ENCODE results near the gene BCKDHB. TPM values are rescaled to one million over a fixed set of nuclear protein-coding genes. Genes with fewer than 3 reads are reported as not detected.

Gene BCKDHB
- total RNA-seq, 1 experiment from 2014 or later, result 17.7 TPM

DNA sequence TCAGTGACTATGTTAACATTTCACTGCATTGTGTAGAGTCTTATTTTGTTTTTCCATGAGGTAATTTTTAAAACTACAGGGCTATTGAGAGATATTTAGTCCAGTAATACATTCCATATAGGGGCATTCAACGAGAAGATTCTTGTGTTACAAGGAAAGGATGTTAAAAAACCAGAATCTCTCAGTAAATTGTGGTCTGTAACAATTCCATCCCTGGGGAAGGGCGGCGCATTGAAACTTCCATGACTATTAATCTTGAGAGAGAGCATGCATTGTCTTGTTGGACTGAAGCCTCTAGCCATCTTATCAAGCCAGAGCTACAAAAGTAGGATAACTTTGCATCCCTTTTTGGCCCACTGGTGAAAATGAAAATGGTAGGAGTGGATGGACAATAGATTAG lies 119.7 kb downstream of the BCKDHB start:
- Mint-ChIP-seq H3K27ac (ENCODE audit: low read depth, unreplicated experiment) (no peak overlapping the region), H3K4me3 (ENCODE audit: unreplicated experiment) (no peak overlapping the region), H3K36me3 (ENCODE audit: insufficient read depth, unreplicated experiment) (peaks cover 10% of the 10 kb centered on the region), H3K9me3 (ENCODE audit: unreplicated experiment) (no peaks in the 10 kb centered on the region), H3K4me1 (ENCODE audit: insufficient read depth, unreplicated experiment) (no peaks in the 10 kb centered on the region), H3K27me3 (ENCODE audit: insufficient read depth, unreplicated experiment) (no peaks in the 10 kb centered on the region)
- CTCF ChIA-PET, result no interaction called here
- DNase-seq (ENCODE audit: unreplicated experiment), result no peak
- TF ChIP-seq, protein P1, sequence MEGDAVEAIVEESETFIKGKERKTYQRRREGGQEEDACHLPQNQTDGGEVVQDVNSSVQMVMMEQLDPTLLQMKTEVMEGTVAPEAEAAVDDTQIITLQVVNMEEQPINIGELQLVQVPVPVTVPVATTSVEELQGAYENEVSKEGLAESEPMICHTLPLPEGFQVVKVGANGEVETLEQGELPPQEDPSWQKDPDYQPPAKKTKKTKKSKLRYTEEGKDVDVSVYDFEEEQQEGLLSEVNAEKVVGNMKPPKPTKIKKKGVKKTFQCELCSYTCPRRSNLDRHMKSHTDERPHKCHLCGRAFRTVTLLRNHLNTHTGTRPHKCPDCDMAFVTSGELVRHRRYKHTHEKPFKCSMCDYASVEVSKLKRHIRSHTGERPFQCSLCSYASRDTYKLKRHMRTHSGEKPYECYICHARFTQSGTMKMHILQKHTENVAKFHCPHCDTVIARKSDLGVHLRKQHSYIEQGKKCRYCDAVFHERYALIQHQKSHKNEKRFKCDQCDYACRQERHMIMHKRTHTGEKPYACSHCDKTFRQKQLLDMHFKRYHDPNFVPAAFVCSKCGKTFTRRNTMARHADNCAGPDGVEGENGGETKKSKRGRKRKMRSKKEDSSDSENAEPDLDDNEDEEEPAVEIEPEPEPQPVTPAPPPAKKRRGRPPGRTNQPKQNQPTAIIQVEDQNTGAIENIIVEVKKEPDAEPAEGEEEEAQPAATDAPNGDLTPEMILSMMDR (IDR thresholded peaks at IDR 0.05; ENCODE audit: unreplicated experiment), result no peak
- intact Hi-C loops (cut with micrococcal nuclease), result no loop called here
- no TSS peak for BruUV-seq (replicated peaks)
- POLR2A ChIA-PET, result no interaction called here

DNA sequence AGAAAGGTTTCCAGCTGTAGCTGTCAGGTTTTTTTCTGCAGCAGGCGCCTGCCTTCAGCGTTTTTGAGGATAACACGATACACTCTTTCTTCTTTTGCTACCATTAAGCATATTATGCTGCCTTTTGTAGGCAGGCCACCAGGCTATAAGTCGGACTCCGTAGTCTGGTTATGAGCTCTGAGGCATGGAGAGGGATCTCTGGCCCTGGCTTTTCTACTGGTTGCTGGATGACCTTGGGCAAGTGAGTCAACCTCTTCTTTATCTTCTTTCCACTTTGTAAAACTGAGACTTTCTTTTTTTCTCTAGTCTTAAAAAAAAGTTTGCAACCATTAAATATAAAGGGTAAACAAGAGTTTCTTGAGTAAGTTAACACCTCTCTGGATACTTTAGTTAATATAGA lies 120.2 kb downstream of the BCKDHB start:
- Mint-ChIP-seq H3K9me3 (ENCODE audit: unreplicated experiment) (no peaks in the 10 kb centered on the region), H3K36me3 (ENCODE audit: insufficient read depth, unreplicated experiment) (peaks cover 10% of the 10 kb centered on the region), H3K4me1 (ENCODE audit: insufficient read depth, unreplicated experiment) (no peaks in the 10 kb centered on the region), H3K4me3 (ENCODE audit: unreplicated experiment) (no peak overlapping the region), H3K27me3 (ENCODE audit: insufficient read depth, unreplicated experiment) (no peaks in the 10 kb centered on the region), H3K27ac (ENCODE audit: low read depth, unreplicated experiment) (no peak overlapping the region)
- BruUV-seq (replicated peaks), result no TSS peak
- TF ChIP-seq, protein P1 (IDR thresholded peaks at IDR 0.05; ENCODE audit: unreplicated experiment), result no peak
- no peak for DNase-seq (ENCODE audit: unreplicated experiment)
- intact Hi-C loops (cut with micrococcal nuclease), result no loop called here
- POLR2A ChIA-PET, result no interaction called here
- CTCF ChIA-PET, result no interaction called here

DNA sequence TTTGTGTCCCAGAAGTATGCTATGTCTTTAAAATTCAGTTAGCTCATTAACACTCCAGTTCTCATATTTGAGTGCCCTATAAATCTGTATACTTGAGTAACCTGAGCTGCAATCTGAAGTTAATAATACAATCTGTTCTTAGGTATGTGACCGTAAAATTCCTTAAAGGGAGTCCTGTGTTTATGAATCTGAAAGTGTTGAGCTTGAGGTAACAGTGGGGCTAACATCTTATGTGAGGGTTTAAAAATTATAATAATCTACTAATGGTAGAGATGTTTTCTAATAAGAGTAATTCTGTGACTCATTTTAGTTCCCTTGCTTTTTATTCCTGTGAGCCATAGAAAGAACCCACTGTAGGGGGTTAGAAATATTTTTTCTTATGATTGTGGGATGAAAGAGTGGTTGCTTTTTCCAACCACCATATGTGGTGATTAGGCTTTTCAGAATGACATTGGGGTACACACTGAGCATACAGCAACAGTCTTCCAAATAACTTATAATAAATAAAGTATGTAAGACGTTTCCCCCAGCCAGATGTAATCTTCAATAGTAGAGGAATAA lies 121.2 kb downstream of the BCKDHB start:
- ChIA-PET POLR2A (interaction anchor here (0.6 kb wide), 1 partner anchor 1921 kb away, joined by 3 read pairs; no protein-coding TSS in a partner anchor), CTCF (no interaction called here)
- H3K4me1 Mint-ChIP-seq (ENCODE audit: insufficient read depth, unreplicated experiment), result no peaks in the 10 kb centered on the region
- peaks cover 10% of the 10 kb centered on the region for H3K36me3 Mint-ChIP-seq (ENCODE audit: insufficient read depth, unreplicated experiment)
- no peak overlapping the region for H3K27ac Mint-ChIP-seq (ENCODE audit: low read depth, unreplicated experiment)
- intact Hi-C loops (cut with micrococcal nuclease), result no loop called here
- no peaks in the 10 kb centered on the region for H3K27me3 Mint-ChIP-seq (ENCODE audit: insufficient read depth, unreplicated experiment)
- no peak for DNase-seq (ENCODE audit: unreplicated experiment)
- TF ChIP-seq, protein P1 (IDR thresholded peaks at IDR 0.05; ENCODE audit: unreplicated experiment), result no peak
- no peak overlapping the region for H3K4me3 Mint-ChIP-seq (ENCODE audit: unreplicated experiment)
- no TSS peak for BruUV-seq (replicated peaks)
- H3K9me3 Mint-ChIP-seq (ENCODE audit: unreplicated experiment), result no peaks in the 10 kb centered on the region

DNA sequence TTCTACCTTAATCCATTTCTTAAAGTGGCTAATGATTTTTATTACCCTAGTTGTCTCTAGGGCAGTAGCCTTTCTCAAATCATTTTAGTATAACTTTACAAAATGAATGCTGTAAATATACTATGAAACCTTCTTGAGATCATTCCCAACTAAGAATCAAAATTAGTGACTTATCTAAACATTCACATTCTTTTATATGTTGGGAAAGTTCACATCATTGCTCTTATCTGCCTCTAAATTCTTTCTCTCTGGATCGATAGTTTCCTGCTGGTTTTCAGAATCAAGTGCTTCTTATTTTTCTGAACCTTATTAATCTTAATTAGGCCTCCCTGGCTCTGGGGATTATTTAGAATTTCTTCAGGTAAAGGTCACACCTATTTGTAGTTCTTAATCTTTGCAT lies 126.8 kb downstream of the BCKDHB start:
- Mint-ChIP-seq H3K27me3 (ENCODE audit: insufficient read depth, unreplicated experiment) (no peaks in the 10 kb centered on the region), H3K4me1 (ENCODE audit: insufficient read depth, unreplicated experiment) (peaks cover 6% of the 10 kb centered on the region), H3K9me3 (ENCODE audit: unreplicated experiment) (no peaks in the 10 kb centered on the region), H3K36me3 (ENCODE audit: insufficient read depth, unreplicated experiment) (no peaks in the 10 kb centered on the region), H3K27ac (ENCODE audit: low read depth, unreplicated experiment) (no peak overlapping the region), H3K4me3 (ENCODE audit: unreplicated experiment) (no peak overlapping the region)
- intact Hi-C loops (cut with micrococcal nuclease), result no loop called here
- CTCF ChIA-PET, result interaction anchor here (0.7 kb wide), 1 partner anchor 508 kb away, joined by 3 read pairs; no protein-coding TSS in a partner anchor
- BruUV-seq (replicated peaks), result no TSS peak
- TF ChIP-seq, protein P1 (IDR thresholded peaks at IDR 0.05; ENCODE audit: unreplicated experiment), result no peak
- DNase-seq (ENCODE audit: unreplicated experiment), result no peak
- POLR2A ChIA-PET, result no interaction called here
